PFSK-1 (cell line): ENCODE results near the gene FBLIM1.

Source experiments
- FOXP2 ChIP-seq: optimal IDR thresholded peaks from 2 replicates; pipeline ENCODE3; 2011; ENCODE audit warnings: borderline replicate concordance, control low read depth, inconsistent platforms; ENCODE audit not compliant: insufficient read depth; ENCODE audit errors: extremely low read length, extremely low read depth
- POLR2AphosphoS5 ChIP-seq: IDR thresholded peaks from 2 replicates; pipeline ENCODE4 v1.6.1; 2012; ENCODE audit warnings: low read depth, mild to moderate bottlenecking, control low read depth, low read length, moderate library complexity
- SIN3A ChIP-seq: IDR thresholded peaks from 2 replicates; pipeline ENCODE4 v1.6.1; 2012; ENCODE audit warnings: mild to moderate bottlenecking, low read length, moderate library complexity, borderline replicate concordance; ENCODE audit not compliant: insufficient read depth
- TAF1 ChIP-seq: IDR thresholded peaks from 2 replicates; pipeline ENCODE4 v1.6.1; 2012; ENCODE audit warnings: low read length, control low read depth, borderline replicate concordance; ENCODE audit not compliant: insufficient read depth
- TF ChIP-seq, protein P1 (sequence below), 2 experiments: IDR thresholded peaks; 2 replicates each; pipeline versions ENCODE4 v1.6.1 to v1.8.0; 2011 to 2012; ENCODE audit warnings: low read depth in 2 of 2, low read length in 2 of 2, control low read depth in 1 of 2, inconsistent platforms in 1 of 2, mild to moderate bottlenecking in 1 of 2, moderate library complexity in 1 of 2; ENCODE audit not compliant: insufficient read depth in 1 of 2

FBLIM1 gene

DNA sequence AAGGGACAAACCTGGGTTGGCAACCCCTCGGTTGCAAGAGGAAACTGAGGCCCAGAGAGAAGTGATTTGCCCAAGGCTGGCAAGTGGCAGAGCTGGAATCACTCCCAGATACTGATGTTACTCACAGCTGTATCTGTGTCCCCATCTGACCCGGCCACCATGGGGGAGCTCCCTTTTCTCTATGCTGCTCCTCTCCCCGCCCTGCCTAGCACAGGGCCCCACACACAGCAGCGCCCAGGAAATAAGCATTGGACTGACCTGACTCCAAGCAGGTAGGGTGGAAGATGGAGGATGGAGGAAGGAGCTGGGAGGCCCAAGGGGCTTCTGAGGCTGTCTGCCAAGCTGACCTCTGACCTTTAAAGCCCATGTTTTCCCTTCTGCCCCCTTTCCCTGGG, 3.0 kb upstream of the FBLIM1 start:
- TF ChIP-seq POLR2AphosphoS5: no peak
- TF ChIP-seq, protein P1, sequence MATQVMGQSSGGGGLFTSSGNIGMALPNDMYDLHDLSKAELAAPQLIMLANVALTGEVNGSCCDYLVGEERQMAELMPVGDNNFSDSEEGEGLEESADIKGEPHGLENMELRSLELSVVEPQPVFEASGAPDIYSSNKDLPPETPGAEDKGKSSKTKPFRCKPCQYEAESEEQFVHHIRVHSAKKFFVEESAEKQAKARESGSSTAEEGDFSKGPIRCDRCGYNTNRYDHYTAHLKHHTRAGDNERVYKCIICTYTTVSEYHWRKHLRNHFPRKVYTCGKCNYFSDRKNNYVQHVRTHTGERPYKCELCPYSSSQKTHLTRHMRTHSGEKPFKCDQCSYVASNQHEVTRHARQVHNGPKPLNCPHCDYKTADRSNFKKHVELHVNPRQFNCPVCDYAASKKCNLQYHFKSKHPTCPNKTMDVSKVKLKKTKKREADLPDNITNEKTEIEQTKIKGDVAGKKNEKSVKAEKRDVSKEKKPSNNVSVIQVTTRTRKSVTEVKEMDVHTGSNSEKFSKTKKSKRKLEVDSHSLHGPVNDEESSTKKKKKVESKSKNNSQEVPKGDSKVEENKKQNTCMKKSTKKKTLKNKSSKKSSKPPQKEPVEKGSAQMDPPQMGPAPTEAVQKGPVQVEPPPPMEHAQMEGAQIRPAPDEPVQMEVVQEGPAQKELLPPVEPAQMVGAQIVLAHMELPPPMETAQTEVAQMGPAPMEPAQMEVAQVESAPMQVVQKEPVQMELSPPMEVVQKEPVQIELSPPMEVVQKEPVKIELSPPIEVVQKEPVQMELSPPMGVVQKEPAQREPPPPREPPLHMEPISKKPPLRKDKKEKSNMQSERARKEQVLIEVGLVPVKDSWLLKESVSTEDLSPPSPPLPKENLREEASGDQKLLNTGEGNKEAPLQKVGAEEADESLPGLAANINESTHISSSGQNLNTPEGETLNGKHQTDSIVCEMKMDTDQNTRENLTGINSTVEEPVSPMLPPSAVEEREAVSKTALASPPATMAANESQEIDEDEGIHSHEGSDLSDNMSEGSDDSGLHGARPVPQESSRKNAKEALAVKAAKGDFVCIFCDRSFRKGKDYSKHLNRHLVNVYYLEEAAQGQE (IDR thresholded peaks at IDR 0.05; ENCODE audit: insufficient read depth in 1 of 2, low read depth in 2 of 2, low read length in 2 of 2): no peak
- no peak for TF ChIP-seq TAF1
- no peak for TF ChIP-seq SIN3A
- no peak for TF ChIP-seq FOXP2

DNA sequence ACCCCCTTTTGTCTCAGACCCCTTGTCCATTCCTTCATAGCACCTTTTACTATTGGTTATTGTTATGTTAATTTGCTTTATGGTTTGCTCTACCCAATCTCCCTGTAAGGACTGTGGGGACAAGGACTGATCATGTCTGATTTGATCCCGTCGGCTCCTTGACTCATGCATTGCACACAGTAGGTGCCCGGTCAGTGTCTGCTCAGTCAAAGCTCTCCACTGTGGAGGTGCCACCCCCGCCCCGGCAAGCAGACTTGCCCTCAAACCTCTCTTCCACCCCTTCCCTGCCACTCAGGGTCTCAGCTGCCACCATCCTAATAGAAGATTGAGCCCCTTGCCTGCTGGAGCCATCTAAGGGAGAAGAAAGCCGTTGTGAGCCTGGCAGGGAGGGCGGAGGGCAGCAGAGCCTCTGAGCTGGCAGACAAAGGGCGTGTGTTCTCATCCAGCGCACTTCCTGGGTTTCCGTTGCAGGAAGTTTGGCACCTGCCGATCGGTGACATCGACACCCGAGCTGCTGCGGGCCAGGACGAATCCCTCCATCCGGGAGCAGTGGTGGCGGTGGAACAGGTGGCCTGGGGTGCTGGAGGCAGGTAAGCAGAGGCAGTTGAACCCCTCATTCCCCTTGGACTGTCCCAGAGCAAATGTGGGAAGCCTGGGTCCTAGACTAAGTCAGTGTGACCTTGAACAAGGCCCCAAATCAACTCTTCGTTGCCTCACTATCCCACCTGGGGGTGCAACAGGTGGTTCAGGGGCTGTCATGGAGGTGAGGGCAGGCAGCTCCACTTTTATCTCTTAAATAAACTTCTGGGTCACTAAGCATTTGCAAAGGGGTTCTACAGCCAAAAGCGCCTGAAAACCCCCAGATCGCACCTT, 2.2 kb upstream of the FBLIM1 start:
- TF ChIP-seq TAF1: no peak
- no peak for TF ChIP-seq FOXP2

DNA sequence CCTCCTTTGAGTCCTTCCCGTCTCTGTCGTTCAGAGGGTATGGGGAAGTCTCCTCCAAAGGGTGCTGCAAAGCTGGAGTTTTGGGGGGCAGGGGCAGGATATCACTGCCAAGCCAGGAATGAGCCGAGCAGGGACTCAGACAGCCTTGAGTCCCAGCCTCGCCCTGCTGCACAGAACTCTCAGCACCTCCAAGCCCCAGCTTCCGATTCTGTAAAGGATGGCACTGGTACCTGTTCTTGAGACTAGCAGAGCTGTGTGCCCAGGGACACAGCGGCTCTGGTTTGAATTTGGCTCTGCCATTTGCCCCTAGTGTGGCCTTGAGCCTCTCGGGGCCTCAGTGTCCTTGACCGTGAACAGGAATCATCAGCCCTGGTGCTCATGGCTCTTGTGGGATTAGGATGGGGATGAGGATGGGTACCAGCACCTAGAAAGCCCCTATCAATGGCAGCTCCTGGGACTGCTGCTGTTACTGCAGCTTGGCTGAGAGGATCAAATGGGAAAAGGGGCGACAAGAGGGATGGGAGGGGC, 1.5 kb upstream of the FBLIM1 start:
- TF ChIP-seq TAF1: no peak
- no peak for TF ChIP-seq POLR2AphosphoS5
- no peak for TF ChIP-seq FOXP2
- TF ChIP-seq SIN3A: no peak
- TF ChIP-seq, protein P1 (IDR thresholded peaks at IDR 0.05; ENCODE audit: insufficient read depth in 1 of 2, low read depth in 2 of 2, low read length in 2 of 2): no peak

DNA sequence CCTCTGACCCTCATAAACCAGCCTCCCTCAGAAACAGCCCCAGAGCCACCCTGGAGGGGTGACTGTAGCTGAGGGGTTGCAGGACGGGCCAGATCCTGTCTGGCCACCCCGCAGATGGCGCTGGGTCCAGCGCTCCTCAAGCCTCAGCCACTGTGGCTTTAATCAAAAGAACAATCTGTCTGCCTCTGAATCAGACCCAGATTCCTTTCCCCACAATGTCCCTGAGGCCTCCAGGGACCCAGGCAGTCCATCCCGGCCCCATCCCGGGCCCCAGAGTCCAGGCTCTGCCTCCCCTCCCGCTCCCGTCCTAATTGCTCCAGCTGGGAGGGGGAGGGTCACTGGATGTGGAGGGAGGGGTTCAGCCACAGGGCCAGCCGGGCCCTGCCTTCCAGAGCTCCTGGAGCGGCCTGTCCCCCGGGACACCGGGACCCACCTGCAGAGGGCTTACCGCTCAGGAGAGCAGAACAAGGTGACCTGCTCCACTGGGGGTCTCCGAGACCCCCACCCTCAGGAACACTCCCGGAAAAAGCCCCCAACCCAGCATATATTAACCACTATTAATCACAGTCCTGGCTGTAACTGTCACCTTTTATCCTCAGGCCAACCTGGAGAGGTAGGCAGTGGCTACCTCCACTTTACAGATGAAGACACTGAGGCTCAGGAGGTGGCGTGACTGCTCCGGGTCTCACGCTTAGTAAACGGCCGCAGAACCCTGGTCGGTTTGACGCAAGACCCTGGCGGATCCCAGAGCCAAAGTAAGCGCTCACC, 836 bp upstream of the FBLIM1 start:
- TF ChIP-seq POLR2AphosphoS5 (no peak), TAF1 (no peak), SIN3A (no peak), FOXP2 (no peak)
- TF ChIP-seq, protein P1 (IDR thresholded peaks at IDR 0.05; ENCODE audit: insufficient read depth in 1 of 2, low read depth in 2 of 2, low read length in 2 of 2): no peak

DNA sequence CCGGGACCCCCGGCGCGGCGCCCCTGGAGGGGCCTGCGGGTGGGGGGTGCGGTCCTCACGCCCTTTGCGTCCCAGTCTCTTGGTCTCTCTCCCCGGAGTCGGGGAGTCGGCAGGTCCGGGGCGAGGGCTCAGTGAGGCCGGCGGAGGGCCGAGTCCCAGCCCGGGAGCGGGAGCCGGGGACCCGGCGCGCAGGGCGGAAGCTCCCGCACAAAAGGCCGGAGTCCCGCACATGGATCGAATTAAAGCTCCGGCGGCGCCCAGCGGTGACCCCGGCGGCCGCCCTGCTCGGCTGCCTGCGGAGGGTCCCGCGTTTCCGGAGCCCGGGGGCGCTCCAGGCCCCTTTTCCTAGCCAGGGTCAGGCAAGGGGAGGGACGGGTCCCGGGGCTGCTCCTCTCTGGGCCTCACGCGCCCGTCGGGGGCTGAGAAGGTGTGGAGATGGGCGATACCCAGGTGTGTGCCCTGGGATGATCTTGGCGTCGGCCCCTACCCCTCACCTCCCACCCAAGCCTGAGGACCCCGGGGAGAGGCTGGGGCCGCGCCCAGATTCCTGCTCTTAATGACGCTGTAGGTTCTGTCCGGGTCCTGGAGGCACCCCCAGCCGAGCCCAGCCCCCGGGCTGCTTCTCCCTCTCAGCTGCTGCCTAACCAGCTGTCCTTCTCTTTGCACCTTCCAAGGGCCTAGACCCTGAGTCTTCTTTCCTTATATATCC, 512 bp downstream of the FBLIM1 start:
- TF ChIP-seq FOXP2 (no peak), TAF1 (no peak), POLR2AphosphoS5 (no peak), SIN3A (no peak)
- TF ChIP-seq, protein P1 (IDR thresholded peaks at IDR 0.05; ENCODE audit: insufficient read depth in 1 of 2, low read depth in 2 of 2, low read length in 2 of 2): no peak
